ENCODE results near the gene PLPP3.

- TF ChIP-seq EZH2 (IDR thresholded peaks at IDR 0.05; ENCODE audit: low read length, missing control alignments) = no peak
- peak in 1 of 2 donors; percentile 9 for TF ChIP-seq CTCF (conservative IDR thresholded peaks at IDR 0.05 in 1 of 2, IDR thresholded peaks at IDR 0.05 in 1 of 2; ENCODE audit: low read depth in 1 of 2, low read length in 2 of 2)
Measured at GRCh38 chr1:56577406-56578137, 1.8 kb downstream of the PLPP3 start.

All from fibroblast of lung (primary cell).